HG03175 (cell line): ENCODE data around the gene CFDP1.
"Not testable (repeated sequence)": the region's sequence is repeated elsewhere in the genome, so short reads cannot be mapped to it uniquely, and the experiment has no call there.

ENCODE experiments used
- ATAC-seq: cut with Tn5 transposase; IDR thresholded peaks from one replicate; pipeline ENCODE4 v1.9.1; 2021; ENCODE audit warnings: mild to moderate bottlenecking, moderate library complexity; ENCODE audit not compliant: unreplicated experiment

CFDP1 gene

DNA sequence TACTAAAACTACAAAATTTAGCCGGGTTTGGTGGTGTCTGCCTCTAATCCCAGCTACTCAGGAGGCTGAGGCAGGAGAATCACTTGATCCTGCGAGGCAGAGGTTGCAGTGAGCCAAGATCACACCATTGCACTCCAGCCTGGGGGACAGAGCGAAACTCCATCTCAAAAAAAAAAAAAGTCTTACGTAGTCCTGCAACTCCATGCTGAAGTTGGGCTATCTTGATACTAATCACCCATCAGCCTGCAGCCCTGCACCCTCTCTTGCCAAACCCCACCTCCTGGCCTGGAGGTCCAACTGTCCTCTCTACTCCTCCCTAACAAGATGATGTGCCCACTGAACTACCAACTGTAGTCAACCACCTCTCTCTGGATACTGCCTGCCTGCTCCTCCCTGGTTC is 26.4 kb upstream of the CFDP1 start:
- no peak for ATAC-seq

DNA sequence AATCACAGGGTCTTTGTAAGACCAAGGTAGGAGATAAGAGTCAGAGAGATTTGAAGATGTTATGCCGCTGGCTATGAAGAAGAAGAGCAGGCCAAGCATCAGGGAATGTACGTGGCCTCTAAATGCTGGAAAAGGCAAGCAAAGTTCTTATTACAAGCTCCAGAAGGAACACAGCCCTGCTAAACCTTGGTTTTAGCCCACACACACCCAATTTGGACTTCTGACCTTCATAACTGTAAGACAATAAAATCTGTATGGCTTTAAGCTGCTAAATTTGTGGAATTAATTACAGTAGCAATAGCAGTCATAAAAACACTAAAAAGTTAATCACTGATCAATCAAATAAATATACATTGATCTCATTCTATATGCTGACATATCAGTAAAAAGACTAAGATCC is 25.1 kb upstream of the CFDP1 start:
- ATAC-seq: no peak

DNA sequence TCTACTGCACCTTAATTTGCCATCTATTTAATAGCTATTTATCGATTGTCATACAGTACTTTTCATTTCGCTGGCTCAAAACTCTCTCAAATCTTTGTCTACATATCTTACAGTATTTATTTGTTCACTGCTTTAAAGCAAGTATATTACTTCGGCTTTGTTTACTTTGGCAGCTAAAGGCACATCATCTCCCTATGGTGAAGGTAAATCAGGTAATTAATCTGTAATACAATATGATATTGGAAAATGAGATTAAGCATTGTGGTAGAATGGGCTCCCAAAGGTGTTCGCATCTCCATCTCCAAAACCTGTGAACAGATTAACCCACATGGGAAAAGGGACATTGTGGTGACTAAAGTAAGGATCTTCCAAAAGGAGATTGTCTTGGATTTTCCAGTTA is 24.7 kb upstream of the CFDP1 start:
- no peak for ATAC-seq

DNA sequence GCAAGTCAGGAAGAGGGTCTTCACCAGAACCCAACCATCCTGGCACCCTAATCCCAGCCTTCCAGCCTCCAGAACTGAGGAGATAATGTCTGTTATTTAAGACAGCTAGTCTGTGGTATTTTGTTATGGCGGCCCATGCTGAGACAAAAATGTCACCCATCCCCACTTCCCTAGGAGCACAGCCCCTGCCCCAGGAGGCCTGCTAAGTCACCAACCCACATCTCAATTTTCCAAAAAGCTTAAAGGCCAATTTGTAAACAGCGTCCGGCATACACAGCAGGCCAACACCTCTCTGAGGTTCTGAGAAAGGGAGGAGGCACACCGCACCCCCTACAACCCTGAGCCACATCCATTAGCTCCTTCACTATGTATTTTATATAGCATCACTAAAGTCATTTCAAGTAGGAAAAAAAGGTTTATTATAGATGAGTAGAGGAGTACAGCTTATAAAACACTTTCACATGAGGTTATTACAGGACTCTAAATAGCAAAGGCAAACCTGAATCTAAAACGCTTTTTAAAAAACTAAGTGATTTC is 24.2 kb upstream of the CFDP1 start:
- ATAC-seq: no peak

DNA sequence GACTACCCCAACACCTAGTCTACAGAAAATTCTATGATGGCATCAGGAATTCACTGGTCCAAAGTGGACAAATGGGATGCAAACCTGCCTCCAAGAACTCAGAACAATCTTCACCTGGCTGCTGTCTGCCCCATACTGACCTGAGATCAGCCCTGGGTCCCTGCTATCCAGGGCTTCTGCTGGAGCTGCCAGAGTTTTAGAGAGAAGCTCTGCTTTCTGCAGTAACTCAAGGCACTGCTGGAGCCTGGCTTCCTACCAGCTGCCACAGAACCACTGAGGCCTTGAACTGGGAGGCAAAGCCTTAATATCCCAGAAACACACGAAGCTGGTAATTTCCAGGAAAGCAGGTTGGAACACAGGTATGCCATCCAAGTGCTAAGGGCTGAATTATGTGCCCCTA is 23.7 kb upstream of the CFDP1 start:
- no peak for ATAC-seq

DNA sequence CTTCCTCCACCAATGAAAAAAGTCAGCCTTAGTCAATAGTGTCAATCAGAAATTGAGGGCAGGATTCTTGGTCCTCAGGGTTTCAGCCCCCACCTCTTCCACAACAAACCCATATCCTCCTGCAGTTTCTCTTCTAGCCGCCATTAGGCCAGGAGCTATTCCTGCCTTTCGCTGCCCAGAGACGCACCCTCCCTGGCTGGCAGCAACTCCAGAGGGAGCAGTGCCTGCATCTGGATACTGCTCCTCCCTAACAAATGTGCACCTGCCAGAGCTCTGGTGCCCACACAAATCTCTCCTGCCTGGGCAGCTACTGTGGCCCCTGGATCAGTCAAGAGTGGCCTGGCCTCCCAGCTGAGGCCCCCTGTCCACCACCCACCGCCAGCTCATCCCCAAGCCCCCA is 23.2 kb upstream of the CFDP1 start:
- not testable (repeated sequence) for ATAC-seq

DNA sequence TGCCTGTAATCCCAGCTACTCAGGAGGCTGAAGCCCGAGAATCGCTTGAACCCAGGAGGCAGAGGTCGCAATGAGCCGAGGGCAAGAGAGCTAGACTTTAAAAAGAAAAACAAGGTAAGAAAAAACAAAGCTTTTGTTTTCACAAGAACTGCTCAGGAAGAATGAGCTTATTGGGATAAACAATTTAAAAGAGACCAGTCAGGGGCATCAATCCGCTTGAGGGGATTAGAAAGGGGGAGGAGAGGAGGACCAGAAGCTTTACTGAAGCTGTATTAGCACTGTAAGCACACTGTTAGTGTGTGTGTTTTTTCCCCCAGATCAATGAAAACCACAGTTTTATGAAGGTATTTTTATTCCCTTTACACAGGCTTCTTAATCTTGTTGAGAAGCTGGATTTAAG is 22.4 kb upstream of the CFDP1 start:
- no peak for ATAC-seq

DNA sequence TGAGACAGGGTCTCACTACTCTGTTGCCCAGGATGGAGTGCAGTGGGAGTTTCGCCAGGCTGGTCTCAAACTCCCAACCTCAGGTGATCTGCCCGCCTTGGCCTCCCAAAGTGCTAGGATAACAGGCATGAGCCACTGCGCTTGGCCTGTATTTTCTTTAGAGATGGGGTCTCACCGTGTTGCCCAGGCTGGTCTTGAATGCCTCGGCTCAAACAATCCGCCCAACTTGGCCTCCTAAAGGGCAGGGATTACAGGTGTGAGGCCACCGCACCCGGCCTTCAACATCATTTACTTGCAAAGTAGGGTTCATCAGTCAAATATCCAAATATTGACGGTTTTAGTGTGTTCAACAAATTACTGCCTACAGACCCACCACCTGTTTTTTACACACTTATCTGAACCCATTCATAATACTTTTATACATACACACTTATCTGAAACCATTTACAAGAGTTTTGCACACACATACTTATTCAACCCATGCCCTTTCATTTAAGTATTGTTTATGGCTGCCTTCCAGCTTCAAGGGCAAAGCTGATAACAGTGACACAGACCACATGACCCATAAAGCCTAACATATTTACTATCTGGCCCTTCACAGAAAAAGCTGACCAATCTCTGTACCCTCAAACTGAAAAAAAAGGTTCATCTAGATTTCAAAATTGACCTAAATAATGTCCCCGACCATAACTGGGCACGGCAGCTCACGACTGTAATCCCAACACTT is 19.3 kb upstream of the CFDP1 start:
- no peak for ATAC-seq

DNA sequence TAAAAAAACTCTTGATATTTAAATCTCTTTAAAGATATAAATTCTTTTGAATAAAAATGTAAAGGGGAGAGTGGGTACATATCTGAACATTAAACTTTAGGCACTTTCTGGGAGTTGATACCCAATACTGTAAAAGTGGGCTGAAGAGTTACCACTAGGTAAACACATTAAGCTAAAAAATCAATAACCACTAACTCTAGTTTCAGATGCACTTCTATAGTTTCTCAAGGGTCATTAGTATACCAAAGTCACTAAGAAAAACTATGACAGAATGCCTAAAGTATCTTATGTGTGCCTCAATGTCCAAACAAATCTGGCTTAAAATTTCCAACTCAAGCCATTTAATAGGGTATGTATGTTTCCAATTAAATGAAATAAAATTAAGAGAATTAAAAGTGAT is 13.1 kb upstream of the CFDP1 start:
- ATAC-seq: no peak

DNA sequence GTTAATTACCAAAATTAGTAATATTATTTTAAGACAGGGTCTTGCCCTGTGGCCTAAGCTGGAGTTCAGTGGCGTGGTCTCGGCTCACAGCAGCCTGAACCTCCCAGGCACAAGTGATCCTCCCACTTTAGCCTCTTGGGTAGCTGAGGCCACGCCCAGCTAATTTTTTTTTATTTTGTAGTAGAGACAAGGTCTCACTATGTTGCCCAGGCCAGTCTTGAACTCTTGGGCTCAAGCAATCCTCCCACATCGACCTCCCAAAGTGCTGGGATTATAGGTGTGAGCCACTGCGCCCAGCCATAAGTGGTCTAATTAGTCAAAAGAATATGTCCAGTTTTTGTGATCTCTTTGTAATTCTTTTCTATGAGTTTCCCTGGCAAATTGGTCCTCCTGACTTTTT is 12.0 kb upstream of the CFDP1 start:
- ATAC-seq: no peak

DNA sequence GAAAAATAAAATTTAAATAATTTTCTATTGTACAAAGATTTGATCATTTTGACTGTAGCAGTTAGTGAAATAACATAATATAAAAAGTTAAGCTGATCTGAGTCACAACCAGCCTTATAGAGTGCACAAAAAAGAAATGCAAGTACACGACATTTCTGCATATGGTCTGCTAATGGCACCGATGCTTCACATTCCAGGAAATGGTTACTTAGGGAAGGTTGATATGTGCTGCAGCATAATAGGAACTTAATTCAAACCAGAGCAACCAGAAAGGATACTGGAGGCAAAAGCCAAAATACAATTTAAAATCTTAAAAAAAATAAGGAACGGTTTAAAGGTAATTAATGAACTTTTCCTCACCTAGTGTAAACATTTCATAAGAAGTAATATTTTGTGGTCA is 10.0 kb upstream of the CFDP1 start:
- ATAC-seq: no peak

DNA sequence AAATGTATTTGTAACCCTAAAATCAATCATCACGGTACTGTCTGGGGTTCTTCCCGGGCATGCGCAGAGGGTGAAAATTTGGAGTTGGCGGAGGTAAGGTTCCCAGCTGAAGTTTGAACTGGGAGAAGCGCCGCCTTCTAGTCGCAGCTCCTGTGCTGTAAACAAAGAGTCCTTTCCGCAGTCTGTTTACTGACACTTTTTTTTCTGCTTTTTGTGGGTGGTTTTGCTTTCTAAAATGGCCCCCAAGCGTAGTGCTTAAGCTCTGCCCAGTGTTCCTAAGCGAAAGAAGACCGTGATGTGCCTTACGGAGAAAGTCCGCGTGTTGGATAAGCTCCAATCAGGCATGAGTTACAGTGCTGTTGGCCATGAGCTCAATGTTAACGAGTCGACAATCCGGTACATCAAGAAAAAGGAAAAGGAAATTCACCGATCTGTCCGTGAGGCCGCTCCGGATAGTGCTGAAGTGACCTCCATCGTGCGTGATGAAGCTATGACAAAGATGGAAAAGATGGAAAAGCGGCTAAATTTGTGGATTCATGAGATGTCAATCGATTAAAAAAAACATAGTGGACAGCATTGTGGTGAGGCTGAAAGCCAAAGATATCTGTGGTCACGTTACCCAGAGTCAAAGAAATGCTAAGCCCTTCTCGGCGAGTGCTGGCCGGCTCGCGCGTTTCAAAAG is 570 bp upstream of the CFDP1 start:
- peak; percentile 60 for ATAC-seq

DNA sequence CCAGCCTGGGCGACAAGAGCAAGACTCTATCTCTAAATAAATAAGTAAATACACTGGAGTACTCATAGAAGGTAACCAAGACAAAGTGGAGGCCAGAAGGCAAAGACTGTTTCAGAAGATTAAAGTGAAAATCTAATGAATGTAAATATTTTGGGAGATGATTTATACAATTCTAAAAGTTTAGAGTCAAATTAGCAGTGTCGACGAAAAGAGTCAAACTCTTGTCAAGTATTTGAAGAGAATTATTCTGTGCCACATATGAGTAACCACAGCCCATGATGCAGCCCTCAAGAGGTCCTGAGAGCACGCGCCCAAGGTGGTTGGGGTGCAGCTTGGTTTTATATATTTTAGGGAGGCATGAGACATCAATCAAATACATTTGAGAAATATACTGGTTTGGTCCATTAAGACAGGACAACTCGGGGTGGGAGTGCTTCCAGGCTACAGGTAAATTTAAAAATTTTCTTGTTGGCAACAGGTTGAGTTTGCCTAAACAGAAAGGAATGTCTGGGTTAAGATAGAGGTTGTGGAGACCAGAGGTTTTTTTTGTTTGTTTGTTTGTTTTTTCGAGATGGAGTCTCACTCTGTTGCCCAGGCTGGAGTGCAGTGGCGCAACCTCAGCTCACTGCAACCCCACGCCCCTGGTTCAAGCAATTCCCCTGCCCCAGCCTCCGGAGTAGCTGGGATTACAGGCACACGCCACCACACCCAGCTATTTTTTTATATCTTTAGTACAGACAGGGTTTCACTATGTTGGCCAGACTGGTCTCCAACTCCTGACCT is 3.5 kb downstream of the CFDP1 start:
- no peak for ATAC-seq

DNA sequence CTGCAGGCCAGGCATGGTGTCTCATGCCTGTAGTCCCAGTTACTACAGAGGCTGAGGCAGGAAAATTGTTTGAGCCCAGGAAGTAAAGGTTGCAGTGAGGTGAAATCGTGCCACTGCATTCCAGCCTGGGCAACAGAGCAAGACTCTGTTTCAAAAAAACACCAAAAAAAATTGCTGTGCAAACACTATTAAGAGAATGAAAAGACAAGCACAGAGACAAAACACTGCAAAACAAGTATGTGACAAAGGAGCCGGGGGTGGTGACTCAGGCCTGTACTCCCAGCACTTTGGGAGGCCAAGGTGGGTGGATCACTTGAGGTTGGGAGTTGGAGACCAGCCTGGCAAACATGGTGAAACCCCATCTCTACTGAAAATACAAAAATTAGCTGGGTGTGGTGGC is 6.8 kb downstream of the CFDP1 start:
- ATAC-seq: not testable (repeated sequence)

DNA sequence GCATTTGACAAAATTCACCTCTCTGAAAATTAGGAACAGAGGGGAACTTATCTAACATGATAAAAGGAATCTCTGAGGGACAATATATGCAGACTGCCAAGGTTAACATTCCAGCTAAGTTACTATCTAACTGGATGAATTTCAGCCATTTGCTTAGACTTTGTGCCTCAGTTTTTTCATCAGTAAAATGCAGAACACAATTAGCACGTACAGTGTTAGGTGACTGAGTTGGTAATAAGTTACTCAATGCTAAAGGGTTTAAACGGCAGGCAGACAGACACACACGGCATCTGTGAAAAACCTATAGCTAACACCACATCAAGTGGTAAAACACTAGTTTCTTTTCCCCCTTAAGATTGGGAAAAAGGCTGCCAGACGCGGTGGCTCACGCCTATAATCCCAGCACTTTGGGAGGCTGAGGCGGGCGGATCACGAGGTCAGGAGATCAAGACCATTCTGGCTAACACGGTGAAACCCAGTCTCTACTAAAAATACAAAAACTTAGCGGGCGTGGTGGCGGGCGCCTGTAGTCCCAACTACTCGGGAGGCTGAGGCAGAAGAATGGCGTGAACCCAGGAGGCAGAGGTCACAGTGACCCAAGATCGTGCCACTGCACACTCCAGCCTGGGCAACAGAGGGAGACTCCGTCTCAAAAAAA is 9.1 kb downstream of the CFDP1 start:
- ATAC-seq: not testable (repeated sequence)

DNA sequence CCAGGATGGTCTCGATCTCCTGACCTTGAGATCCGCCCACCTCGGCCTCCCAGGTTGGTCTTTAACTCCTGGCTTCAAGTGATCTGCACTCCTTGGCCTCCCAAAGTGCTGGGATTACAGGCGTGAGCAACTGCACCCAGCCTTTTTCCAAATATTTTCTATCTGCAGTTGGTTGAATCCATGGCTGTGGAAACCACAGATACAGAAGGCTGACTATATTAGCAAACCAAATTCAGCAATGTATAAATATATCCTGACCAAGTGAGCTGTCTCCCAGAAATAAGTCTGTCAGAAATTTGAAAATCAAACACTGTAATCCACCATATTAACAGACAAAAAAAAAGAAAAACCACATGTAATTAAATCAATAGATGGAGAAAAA is 9.6 kb downstream of the CFDP1 start:
- no peak for ATAC-seq

DNA sequence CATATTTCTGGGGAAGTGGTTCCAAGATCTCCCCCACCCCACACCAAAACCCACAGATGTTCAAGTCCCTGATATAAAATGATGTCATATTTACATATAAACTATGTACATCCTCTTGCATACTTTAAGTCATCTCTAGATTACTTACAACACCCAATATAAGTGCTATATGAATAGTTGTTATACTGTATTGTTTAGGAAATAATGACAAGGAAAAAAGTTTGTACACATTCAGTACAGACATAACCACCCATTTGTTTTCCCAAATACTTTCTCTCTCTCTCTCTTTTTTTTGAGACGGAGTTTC is 11.5 kb downstream of the CFDP1 start:
- ATAC-seq: no peak

DNA sequence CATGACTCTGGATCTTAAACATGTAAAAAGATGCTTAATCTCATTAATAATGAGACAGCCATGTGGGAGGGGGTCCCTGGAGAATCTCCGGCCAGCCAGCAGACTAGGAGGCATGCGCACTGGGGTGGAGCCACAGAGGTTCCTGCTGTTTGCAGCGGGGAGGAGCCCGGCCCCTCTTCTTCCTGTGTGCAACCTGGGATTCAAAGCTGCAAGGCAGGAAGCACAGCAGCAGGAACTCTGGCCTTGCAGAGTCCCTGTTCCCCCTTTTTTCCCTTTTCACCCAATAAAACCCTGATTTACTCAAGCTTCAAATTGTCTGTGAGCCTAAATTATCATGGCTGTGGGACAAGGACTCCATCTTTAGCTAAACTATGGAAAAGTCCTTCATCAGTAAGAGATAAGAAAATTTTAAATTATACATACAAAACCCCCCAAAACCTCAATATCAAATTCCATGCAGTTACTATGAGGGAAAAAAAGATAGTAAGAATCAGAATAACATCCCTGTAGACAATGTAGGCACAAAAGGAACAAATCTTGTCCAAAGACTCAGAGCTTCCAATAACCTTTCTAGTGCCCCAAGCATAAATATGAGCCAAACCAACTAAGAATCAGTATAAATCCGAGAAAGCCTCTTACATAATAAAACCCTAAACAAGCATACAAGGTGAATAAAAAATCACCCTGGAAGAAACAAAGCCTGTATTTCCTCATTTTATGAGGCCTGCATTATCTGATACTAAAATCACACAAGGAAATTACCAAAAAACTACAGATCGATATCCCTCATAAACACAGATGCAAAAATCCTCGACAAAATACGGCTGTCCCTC is 12.1 kb downstream of the CFDP1 start:
- ATAC-seq: peak; percentile 64

DNA sequence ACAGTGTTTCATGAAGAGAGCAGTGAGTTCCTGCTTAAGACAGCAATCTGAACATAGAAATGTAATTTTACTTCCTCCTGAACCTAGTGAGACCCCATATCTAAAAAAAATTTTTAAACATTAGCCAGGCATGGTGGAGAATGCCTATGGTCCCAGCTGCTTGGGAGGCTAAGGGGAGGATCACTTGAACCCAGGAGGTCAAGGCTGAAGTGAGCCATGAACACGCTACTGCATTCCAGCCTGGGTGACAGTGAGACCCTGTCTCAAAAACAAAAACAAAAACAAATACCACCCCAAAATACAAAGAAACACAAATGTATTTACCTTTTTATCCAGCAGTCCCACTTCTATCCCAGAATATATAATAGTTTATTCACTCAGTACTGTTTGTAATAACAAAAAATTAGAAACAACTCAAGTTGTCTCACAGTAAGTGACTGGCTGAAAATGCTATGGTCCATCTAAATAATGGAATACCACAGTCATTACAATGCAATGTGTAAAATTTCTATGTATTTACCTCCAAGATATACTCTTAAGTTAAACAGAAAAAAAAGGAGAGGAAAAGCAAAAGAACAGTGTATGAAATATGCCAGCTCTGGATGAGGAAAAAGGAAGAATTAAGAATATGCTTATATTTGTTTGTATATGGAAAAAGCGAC is 16.3 kb downstream of the CFDP1 start:
- no peak for ATAC-seq
